K562 (cell line): ENCODE results near the gene DIP2C. TPM values are rescaled to one million over a fixed set of nuclear protein-coding genes. Genes with fewer than 3 reads are reported as not detected.

Experiments used
- ATAC-seq: fragments of 200-7000 bp; cut with Tn5 transposase; 3 replicates; pipeline ENCODE4 v1.9.1; 2020; ENCODE audit warnings: moderate library complexity
- BruUV-seq: library from RNA; stranded (reverse); fragments of 400-500 nt; replicated peaks from 2 replicates; lab custom pipeline; 2021; lab: Mats Ljungman, UMichigan
- CTCF ChIA-PET: fragments of 300-600 bp; formaldehyde crosslinking; extraction: SDS; loops from one replicate; lab custom pipeline; 2021; ENCODE audit warnings: low intra/inter-chr PET ratio; lab: Yijun Ruan, JAX
- POLR2A ChIA-PET: fragments of 300-600, 350-650 bp; sonication (Branson Sonifier 250); formaldehyde crosslinking; extraction: SDS; loops from one replicate; lab custom pipeline; 2021; ENCODE audit warnings: antibody characterized with exemption, inconsistent platforms; lab: Yijun Ruan, JAX
- DNase-seq, 4 experiments: peaks; one replicate each; pipeline versions ENCODE4 v3.0.0 to v3.0.0-alpha.2; 2011 to 2018; ENCODE audit warnings: low spot score in 3 of 4, mixed read lengths in 3 of 4; ENCODE audit errors: extremely low read depth in 1 of 4
- FAIRE-seq: peaks from 2 replicates; lab custom pipeline; 2011; peaks lifted over from hg19 to GRCh38; lab: Jason Lieb, UNC
- H2AFZ ChIP-seq: 2 replicates; pipeline ENCODE4 v1.6.0; 2011; ENCODE audit warnings: low read depth, low read length, control low read depth, inconsistent platforms
- H3K27ac ChIP-seq: fragments of 200-600 bp; 3 replicates; pipeline ENCODE4 v1.8.0; 2011; ENCODE audit warnings: low read depth, mild to moderate bottlenecking, control low read depth, inconsistent platforms, low read length, moderate library complexity, mixed read lengths; ENCODE audit errors: extremely low read depth
- H3K27me3 ChIP-seq, 2 experiments: fragments of 300-600 bp in 1 of 2; 2 replicates in 1 of 2; 3 replicates in 1 of 2; pipeline versions ENCODE4 v1.6.0 to v1.8.0; 2011; ENCODE audit warnings: inconsistent platforms in 2 of 2, low read length in 2 of 2, mild to moderate bottlenecking in 1 of 2, mixed read lengths in 1 of 2, moderate library complexity in 1 of 2; ENCODE audit not compliant: control insufficient read depth in 2 of 2, insufficient read depth in 2 of 2
- H3K36me3 ChIP-seq: fragments of 300-600 bp; 3 replicates; pipeline ENCODE4 v1.8.0; 2011; ENCODE audit warnings: mild to moderate bottlenecking, low read length, inconsistent platforms; ENCODE audit not compliant: control insufficient read depth, insufficient read depth
- H3K4me1 ChIP-seq, 2 experiments: fragments of 200-600 bp in 1 of 2; replicated peaks in 1 of 2; 2 replicates in 1 of 2; 3 replicates in 1 of 2; pipeline versions ENCODE4 v1.5.1 to v1.8.0; 2011; ENCODE audit warnings: inconsistent platforms in 2 of 2, low read length in 2 of 2, mild to moderate bottlenecking in 1 of 2, mixed read lengths in 1 of 2, moderate library complexity in 1 of 2; ENCODE audit not compliant: control insufficient read depth in 2 of 2, insufficient read depth in 2 of 2
- H3K4me2 ChIP-seq: 2 replicates; pipeline ENCODE4 v1.6.1; 2011; ENCODE audit warnings: low read length, control low read depth, inconsistent platforms, mixed read lengths; ENCODE audit not compliant: insufficient read depth
- H3K4me3 ChIP-seq: fragments of 200-600 bp; sonication (generic), shearing (Covaris generic); 2 replicates; pipeline ENCODE4 v1.5.1; 2016; ENCODE audit warnings: control low read depth, inconsistent platforms
- H3K79me2 ChIP-seq: fragments of 200-600 bp; 3 replicates; pipeline ENCODE4 v1.8.0; 2011; ENCODE audit warnings: low read length, inconsistent platforms; ENCODE audit not compliant: control insufficient read depth, insufficient read depth
- H3K9ac ChIP-seq, 2 experiments: 2 replicates each; pipeline versions ENCODE4 v1.6.0 to v1.6.1; 2011; ENCODE audit warnings: low read depth in 2 of 2, low read length in 2 of 2, control low read depth in 1 of 2, inconsistent platforms in 1 of 2, mild to moderate bottlenecking in 1 of 2, mixed read lengths in 1 of 2; ENCODE audit not compliant: insufficient read depth in 1 of 2
- H3K9me1 ChIP-seq: one replicate; pipeline ENCODE4 v1.6.0; 2011; ENCODE audit warnings: inconsistent platforms, mild to moderate bottlenecking, low read length, moderate library complexity; ENCODE audit not compliant: control insufficient read depth, insufficient read depth
- H3K9me3 ChIP-seq: replicated peaks from 2 replicates; pipeline ENCODE4 v1.5.1; 2011; ENCODE audit warnings: low read depth, low read length, inconsistent platforms; ENCODE audit not compliant: control insufficient read depth, insufficient read depth
- H4K20me1 ChIP-seq: replicated peaks from 2 replicates; pipeline ENCODE4 v1.6.1; 2011; ENCODE audit warnings: low read length, inconsistent platforms, mixed read lengths; ENCODE audit not compliant: control insufficient read depth, insufficient read depth
- ARID1B ChIP-seq: fragments of 450-650 bp; IDR thresholded peaks from 2 replicates; pipeline ENCODE4 v1.6.1; 2016; ENCODE audit warnings: antibody characterized with exemption, mild to moderate bottlenecking, inconsistent platforms
- CBX8 ChIP-seq: fragments of 200-600 bp; sonication (generic); IDR thresholded peaks from 2 replicates; pipeline ENCODE4 v1.6.1; 2012; ENCODE audit warnings: borderline replicate concordance, mixed run types, low read depth, mild to moderate bottlenecking, moderate library complexity, mixed read lengths, low read length, control low read depth, inconsistent platforms; ENCODE audit not compliant: poor library complexity, severe bottlenecking; ENCODE audit errors: extremely low read depth
- CHD1 ChIP-seq: fragments of 200-600 bp; sonication (generic); IDR thresholded peaks from one replicate; pipeline ENCODE4 v1.6.1; 2012; ENCODE audit warnings: mild to moderate bottlenecking, moderate library complexity, low read length, inconsistent platforms
- CREB5 ChIP-seq: fragments of 250-450 bp; sonication (Bioruptor Pico); IDR thresholded peaks from 2 replicates; pipeline ENCODE4 v1.5.0; 2020; ENCODE audit warnings: mild to moderate bottlenecking
- FIP1L1 ChIP-seq: fragments of 200-400 bp; formaldehyde crosslinking; IDR thresholded peaks from 2 replicates; pipeline ENCODE4 v1.6.1; 2018; ENCODE audit warnings: mild to moderate bottlenecking, low read depth, low read length; ENCODE audit not compliant: poor library complexity, severe bottlenecking
- FOXA3 ChIP-seq, 2 experiments: fragments of 450-650 bp in 1 of 2; sonication (generic) in 1 of 2; formaldehyde crosslinking; IDR thresholded peaks in 1 of 2; conservative IDR thresholded peaks in 1 of 2; 2 replicates each; pipeline versions ENCODE4 v1.4.0 to v1.8.0; 2020 to 2022; ENCODE audit warnings: mild to moderate bottlenecking in 2 of 2, missing genetic modification reagents in 1 of 2
- NRF1 ChIP-seq, 2 experiments: fragments of 450-650 bp; IDR thresholded peaks in 1 of 2; conservative IDR thresholded peaks in 1 of 2; 2 replicates each; pipeline ENCODE4 v1.6.1; 2014; ENCODE audit warnings: mild to moderate bottlenecking in 2 of 2
- PRPF4 ChIP-seq: fragments of 200-400 bp; formaldehyde crosslinking; IDR thresholded peaks from one replicate; pipeline ENCODE4 v1.6.1; 2017; ENCODE audit warnings: low read length, low read depth, mild to moderate bottlenecking; ENCODE audit not compliant: insufficient read depth, poor library complexity, severe bottlenecking
- SIN3A ChIP-seq, 2 experiments: fragments of 150-350 bp in 1 of 2; IDR thresholded peaks; 2 replicates each; pipeline ENCODE4 v1.6.1; 2011 to 2016; ENCODE audit warnings: borderline replicate concordance in 2 of 2, low read depth in 2 of 2, low read length in 2 of 2, mild to moderate bottlenecking in 2 of 2, moderate library complexity in 2 of 2; ENCODE audit not compliant: control insufficient read depth in 1 of 2
- SRSF9 ChIP-seq: fragments of 200-400 bp; formaldehyde crosslinking; IDR thresholded peaks from 2 replicates; pipeline ENCODE4 v1.6.1; 2017; ENCODE audit warnings: low read depth, low read length, borderline replicate concordance
- XRCC4 ChIP-seq: IDR thresholded peaks from one replicate; pipeline ENCODE4 v1.6.1; 2011; ENCODE audit not compliant: insufficient read depth, insufficient read length; ENCODE audit errors: extremely low read depth
- ZNF354B ChIP-seq: fragments of 250-450 bp; sonication (Bioruptor Pico); IDR thresholded peaks from 2 replicates; pipeline ENCODE4 v1.4.0; 2020
- WGBS: fragments of 100-300 bp; shearing (Covaris generic); methylation state at CpG from one replicate; pipeline ENCODE4 v1.1.6; 2016; ENCODE audit warnings: low coverage, mixed read lengths; ENCODE audit not compliant: insufficient coverage; ENCODE audit errors: missing lambda C conversion rate; 5-methylcytosine and 5-hydroxymethylcytosine counted together
- in situ Hi-C: fragments of 300-500 bp; cut with MboI; formaldehyde crosslinking; loops from 4 replicates; pipeline ENCODE4 v1.15.0; 2018; ENCODE audit warnings: inconsistent platforms, mixed read lengths
- intact Hi-C: fragments of 100-400 bp; cut with micrococcal nuclease; formaldehyde crosslinking; loops from 2 replicates; pipeline ENCODE4 v1.14.2; 2022
- polyA plus RNA-seq, 8 experiments: library from polyadenylated mRNA; depleted of rRNA in 4 of 8; stranded (reverse) in 5 of 8; unstranded in 3 of 8; fragments of >200 nt; fragmentation: Nextera tagmentation in 2 of 8; fragmentation: Illumina TruSeq in 1 of 8; extraction: Ambion mirVana in 2 of 8; extraction: Trizol in 1 of 8; gene quantifications; 2 replicates each; pipeline versions ENCODE4 v1.2.1 to v1.2.3, GENCODE V29; 2011 to 2014; ENCODE audit warnings: inconsistent platforms in 1 of 8, missing spikeins in 1 of 8
- total RNA-seq, 7 experiments: library from RNA; depleted of rRNA in 6 of 7; stranded (reverse); fragments of >200 nt in 6 of 7; fragmentation: Illumina TruSeq in 2 of 7; extraction: Trizol in 2 of 7; gene quantifications; 2 replicates each; pipeline versions ENCODE4 v1.2.1 to v1.2.3, GENCODE V29; 2011 to 2021; ENCODE audit warnings: low replicate concordance in 1 of 7
- TF ChIP-seq, protein P1 (sequence below): fragments of 250-450 bp; sonication (Bioruptor Pico); IDR thresholded peaks from 2 replicates; pipeline ENCODE4 v1.5.0; 2021
- TF ChIP-seq, protein P2 (sequence below): fragments of 450-650 bp; formaldehyde crosslinking; IDR thresholded peaks from 2 replicates; pipeline ENCODE4 v1.4.0; 2022; ENCODE audit warnings: missing genetic modification characterization
- TF ChIP-seq, protein P3 (sequence below): fragments of 250-450 bp; sonication (Bioruptor Pico); IDR thresholded peaks from 2 replicates; pipeline ENCODE4 v1.9.0; 2021; ENCODE audit warnings: mild to moderate bottlenecking
- TF ChIP-seq, protein P4 (sequence below): fragments of 450-650 bp; IDR thresholded peaks from 2 replicates; pipeline ENCODE4 v1.6.1; 2018; ENCODE audit warnings: mild to moderate bottlenecking, low read depth; ENCODE audit not compliant: partially characterized antibody

The DIP2C gene
- total and polyA plus RNA-seq, 9 of the 15 experiments (the other 6 are each of a cell fraction or from before 2014, with no cell fraction given), result 0.01 TPM; not detected in 8

DNA sequence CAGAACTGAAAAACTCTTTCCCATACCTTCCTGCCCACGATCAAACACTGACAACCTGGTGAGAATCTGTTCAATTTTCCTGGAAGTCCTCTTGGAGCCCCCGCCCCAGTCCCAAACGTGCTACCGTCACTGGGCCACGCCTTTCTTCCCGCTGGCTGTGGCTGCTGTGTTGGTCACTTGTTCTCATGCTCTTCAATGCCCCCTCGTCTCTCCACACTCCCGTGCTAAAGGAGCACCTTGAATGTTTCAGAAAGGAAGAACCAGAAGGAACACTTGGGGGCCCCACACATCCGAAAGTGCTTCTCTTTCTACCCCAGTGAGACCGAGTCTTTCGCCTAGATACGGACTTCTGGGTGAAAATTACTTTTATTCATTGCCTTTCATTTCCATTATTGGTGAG, 215.1 kb downstream of the DIP2C start:
- in situ Hi-C loops, result no loop called here

More for the DNA sequence above, 215.1 kb downstream of the DIP2C start:
- ChIA-PET POLR2A (no interaction called here), CTCF (no interaction called here)
- H4K20me1 ChIP-seq, result 0 out of 2 replicates have a peak, but pooled peaks cover 3% of the 10 kb centered on the region
- no peak overlapping the region for H3K9ac ChIP-seq
- H2AFZ ChIP-seq, result no peak overlapping the region
- no peaks in the 10 kb centered on the region; a peak in 1 of 5 replicates for H3K4me1 ChIP-seq
- no peak for FAIRE-seq
- H3K9me3 ChIP-seq, result no peaks in the 10 kb centered on the region
- no peaks in the 10 kb centered on the region for H3K36me3 ChIP-seq
- H3K79me2 ChIP-seq, result no peaks in the 10 kb centered on the region
- BruUV-seq, result no TSS peak
- H3K27ac ChIP-seq, result no peak overlapping the region
- peaks cover 10 to 36% of the 10 kb centered on the region in 2 experiments; a peak in 4 of 5 replicates for H3K27me3 ChIP-seq
- H3K9me1 ChIP-seq, result no peaks in the 10 kb centered on the region
- ATAC-seq, result no peak
- no peak for DNase-seq
- TF ChIP-seq ARID1B, result no peak
- TF ChIP-seq CBX8, result no peak
- TF ChIP-seq, protein P1, sequence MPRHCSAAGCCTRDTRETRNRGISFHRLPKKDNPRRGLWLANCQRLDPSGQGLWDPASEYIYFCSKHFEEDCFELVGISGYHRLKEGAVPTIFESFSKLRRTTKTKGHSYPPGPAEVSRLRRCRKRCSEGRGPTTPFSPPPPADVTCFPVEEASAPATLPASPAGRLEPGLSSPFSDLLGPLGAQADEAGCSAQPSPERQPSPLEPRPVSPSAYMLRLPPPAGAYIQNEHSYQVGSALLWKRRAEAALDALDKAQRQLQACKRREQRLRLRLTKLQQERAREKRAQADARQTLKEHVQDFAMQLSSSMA (CRISPR knock-in tag), result no peak
- TF ChIP-seq PRPF4, result no peak
- TF ChIP-seq NRF1 (conservative IDR thresholded peaks at IDR 0.05 in 1 of 2, IDR thresholded peaks at IDR 0.05 in 1 of 2), result no peak
- TF ChIP-seq FIP1L1, result no peak
- TF ChIP-seq SRSF9, result no peak
- no peak for TF ChIP-seq XRCC4
- TF ChIP-seq, protein P2, sequence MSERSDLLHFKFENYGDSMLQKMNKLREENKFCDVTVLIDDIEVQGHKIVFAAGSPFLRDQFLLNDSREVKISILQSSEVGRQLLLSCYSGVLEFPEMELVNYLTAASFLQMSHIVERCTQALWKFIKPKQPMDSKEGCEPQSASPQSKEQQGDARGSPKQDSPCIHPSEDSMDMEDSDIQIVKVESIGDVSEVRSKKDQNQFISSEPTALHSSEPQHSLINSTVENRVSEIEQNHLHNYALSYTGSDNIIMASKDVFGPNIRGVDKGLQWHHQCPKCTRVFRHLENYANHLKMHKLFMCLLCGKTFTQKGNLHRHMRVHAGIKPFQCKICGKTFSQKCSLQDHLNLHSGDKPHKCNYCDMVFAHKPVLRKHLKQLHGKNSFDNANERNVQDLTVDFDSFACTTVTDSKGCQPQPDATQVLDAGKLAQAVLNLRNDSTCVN (CRISPR knock-in tag), result no peak
- TF ChIP-seq, protein P3, sequence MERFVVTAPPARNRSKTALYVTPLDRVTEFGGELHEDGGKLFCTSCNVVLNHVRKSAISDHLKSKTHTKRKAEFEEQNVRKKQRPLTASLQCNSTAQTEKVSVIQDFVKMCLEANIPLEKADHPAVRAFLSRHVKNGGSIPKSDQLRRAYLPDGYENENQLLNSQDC, result no peak
- TF ChIP-seq, protein P4, sequence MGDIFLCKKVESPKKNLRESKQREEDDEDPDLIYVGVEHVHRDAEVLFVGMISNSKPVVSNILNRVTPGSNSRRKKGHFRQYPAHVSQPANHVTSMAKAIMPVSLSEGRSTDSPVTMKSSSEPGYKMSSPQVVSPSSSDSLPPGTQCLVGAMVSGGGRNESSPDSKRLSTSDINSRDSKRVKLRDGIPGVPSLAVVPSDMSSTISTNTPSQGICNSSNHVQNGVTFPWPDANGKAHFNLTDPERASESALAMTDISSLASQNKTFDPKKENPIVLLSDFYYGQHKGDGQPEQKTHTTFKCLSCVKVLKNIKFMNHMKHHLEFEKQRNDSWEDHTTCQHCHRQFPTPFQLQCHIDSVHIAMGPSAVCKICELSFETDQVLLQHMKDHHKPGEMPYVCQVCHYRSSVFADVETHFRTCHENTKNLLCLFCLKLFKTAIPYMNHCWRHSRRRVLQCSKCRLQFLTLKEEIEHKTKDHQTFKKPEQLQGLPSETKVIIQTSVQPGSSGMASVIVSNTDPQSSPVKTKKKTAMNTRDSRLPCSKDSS, result no peak
- no peak for TF ChIP-seq FOXA3 (CRISPR knock-in tag; conservative IDR thresholded peaks at IDR 0.05 in 1 of 2, IDR thresholded peaks at IDR 0.05 in 1 of 2)
- no peak for TF ChIP-seq CREB5 (CRISPR knock-in tag)
- no peak for TF ChIP-seq CHD1
- no peak for TF ChIP-seq ZNF354B (CRISPR knock-in tag)
- TF ChIP-seq SIN3A (IDR thresholded peaks at IDR 0.05; ENCODE audit: borderline replicate concordance in 2 of 2, control insufficient read depth in 1 of 2, low read depth in 2 of 2, low read length in 2 of 2), result no peak
- TF ChIP-seq, all 486 proteins: peak for 0
- H3K4me2 ChIP-seq, result no peak overlapping the region
- intact Hi-C loops, result no loop called here
- no peak overlapping the region for H3K4me3 ChIP-seq
- 1% methylated on average over 12 of the region's 12 CpGs for WGBS
